Ishikawa (cell line): ENCODE data around the gene RTN1.

ENCODE experiments used
- EP300 ChIP-seq: IDR thresholded peaks from 2 replicates; pipeline ENCODE4 v1.6.1; 2012; ENCODE audit warnings: borderline replicate concordance
- RAD21 ChIP-seq: IDR thresholded peaks from 2 replicates; pipeline ENCODE4 v1.6.1; 2012; ENCODE audit warnings: low read depth
- YY1 ChIP-seq: IDR thresholded peaks from 2 replicates; pipeline ENCODE4 v1.6.1; 2012; ENCODE audit warnings: low read depth
- TF ChIP-seq, protein P1 (sequence below): IDR thresholded peaks from 2 replicates; pipeline ENCODE4 v1.6.1; 2012; ENCODE audit warnings: low read depth, mild to moderate bottlenecking

DNA sequence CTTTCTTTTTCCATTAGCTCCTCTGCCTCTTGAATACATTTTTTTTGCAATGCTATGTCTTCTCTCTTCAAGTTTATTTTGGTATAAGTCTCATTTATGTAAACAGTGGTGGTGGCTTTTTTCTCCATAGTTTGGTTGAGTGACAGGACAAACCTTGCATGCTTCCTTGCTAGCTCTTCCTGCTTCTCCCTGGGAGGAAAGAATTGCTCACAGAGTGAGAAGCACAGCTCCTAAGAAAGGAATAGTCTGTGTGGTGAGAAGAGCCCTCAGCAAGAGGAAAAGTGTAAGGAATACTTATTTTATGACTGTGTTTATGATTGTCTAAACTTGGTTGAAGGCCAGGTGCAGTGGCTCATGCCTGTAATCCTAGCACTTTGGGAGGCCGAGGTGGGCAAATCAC is 305.5 kb downstream of the RTN1 start:
- TF ChIP-seq RAD21, result no peak
- TF ChIP-seq YY1, result no peak
- no peak for TF ChIP-seq EP300
- TF ChIP-seq, protein P1, sequence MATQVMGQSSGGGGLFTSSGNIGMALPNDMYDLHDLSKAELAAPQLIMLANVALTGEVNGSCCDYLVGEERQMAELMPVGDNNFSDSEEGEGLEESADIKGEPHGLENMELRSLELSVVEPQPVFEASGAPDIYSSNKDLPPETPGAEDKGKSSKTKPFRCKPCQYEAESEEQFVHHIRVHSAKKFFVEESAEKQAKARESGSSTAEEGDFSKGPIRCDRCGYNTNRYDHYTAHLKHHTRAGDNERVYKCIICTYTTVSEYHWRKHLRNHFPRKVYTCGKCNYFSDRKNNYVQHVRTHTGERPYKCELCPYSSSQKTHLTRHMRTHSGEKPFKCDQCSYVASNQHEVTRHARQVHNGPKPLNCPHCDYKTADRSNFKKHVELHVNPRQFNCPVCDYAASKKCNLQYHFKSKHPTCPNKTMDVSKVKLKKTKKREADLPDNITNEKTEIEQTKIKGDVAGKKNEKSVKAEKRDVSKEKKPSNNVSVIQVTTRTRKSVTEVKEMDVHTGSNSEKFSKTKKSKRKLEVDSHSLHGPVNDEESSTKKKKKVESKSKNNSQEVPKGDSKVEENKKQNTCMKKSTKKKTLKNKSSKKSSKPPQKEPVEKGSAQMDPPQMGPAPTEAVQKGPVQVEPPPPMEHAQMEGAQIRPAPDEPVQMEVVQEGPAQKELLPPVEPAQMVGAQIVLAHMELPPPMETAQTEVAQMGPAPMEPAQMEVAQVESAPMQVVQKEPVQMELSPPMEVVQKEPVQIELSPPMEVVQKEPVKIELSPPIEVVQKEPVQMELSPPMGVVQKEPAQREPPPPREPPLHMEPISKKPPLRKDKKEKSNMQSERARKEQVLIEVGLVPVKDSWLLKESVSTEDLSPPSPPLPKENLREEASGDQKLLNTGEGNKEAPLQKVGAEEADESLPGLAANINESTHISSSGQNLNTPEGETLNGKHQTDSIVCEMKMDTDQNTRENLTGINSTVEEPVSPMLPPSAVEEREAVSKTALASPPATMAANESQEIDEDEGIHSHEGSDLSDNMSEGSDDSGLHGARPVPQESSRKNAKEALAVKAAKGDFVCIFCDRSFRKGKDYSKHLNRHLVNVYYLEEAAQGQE, result no peak
